ENCODE measurements around the gene UBE2D4. TPM values are rescaled to one million over a fixed set of nuclear protein-coding genes. Genes with fewer than 3 reads are reported as not detected.

UBE2D4 gene
- total and polyA plus RNA-seq, 9 of the 15 experiments (the other 6 are each of a cell fraction or from before 2014, with no cell fraction given) = 3.3 to 16.2 (median 7.5) TPM

GRCh38 chr7:43925984-43926797 lies at the start of gene UBE2D4 (continued):
- TF ChIP-seq JUND (IDR thresholded peaks at IDR 0.05; ENCODE audit: borderline replicate concordance, low read depth, low read length) (peak; percentile 48; the same call in 1 of the 2 replicates), JUND (tag; IDR thresholded peaks at IDR 0.05; ENCODE audit: borderline replicate concordance, low read depth, low read length) (peak; percentile 43; the same call in 1 of the 3 replicates), NFATC3 (IDR thresholded peaks at IDR 0.05) (no peak), RAD21 (CRISPR knock-in tag; conservative IDR thresholded peaks at IDR 0.05 in 1 of 2, IDR thresholded peaks at IDR 0.05 in 1 of 2) (peak in 1 of 2 experiments; percentile 7; a peak in 1 of 4 replicates), PML (IDR thresholded peaks at IDR 0.05; ENCODE audit: low read length) (peak; percentile 78; the same call in 1 of the 2 replicates), MBD2 (IDR thresholded peaks at IDR 0.05; ENCODE audit: borderline replicate concordance, low read depth) (no peak), ZKSCAN3 (CRISPR knock-in tag; IDR thresholded peaks at IDR 0.05) (no peak), HDAC3 (IDR thresholded peaks at IDR 0.05; ENCODE audit: borderline replicate concordance, partially characterized antibody) (no peak), MED1 (CRISPR knock-in tag; IDR thresholded peaks at IDR 0.05; ENCODE audit: borderline replicate concordance) (no peak), CXXC5 (CRISPR knock-in tag; IDR thresholded peaks at IDR 0.05) (peak; percentile 96), NRF1 (conservative IDR thresholded peaks at IDR 0.05 in 1 of 2, IDR thresholded peaks at IDR 0.05 in 1 of 2) (peak; percentile 94 to 95), FOXA3 (CRISPR knock-in tag; conservative IDR thresholded peaks at IDR 0.05 in 1 of 2, IDR thresholded peaks at IDR 0.05 in 1 of 2) (peak in 1 of 2 experiments; percentile 78; a peak in 1 of 4 replicates), SFPQ (IDR thresholded peaks at IDR 0.05; ENCODE audit: low read depth, low read length) (no peak), NBN (IDR thresholded peaks at IDR 0.05; ENCODE audit: low read depth) (0 out of 2 replicates have a peak, but pooled peaks have one; percentile 71), CCNT2 (IDR thresholded peaks at IDR 0.05; ENCODE audit: borderline replicate concordance, extremely low read depth, insufficient read length, low read depth, low read length) (peak; percentile 88), KLF10 (CRISPR knock-in tag; IDR thresholded peaks at IDR 0.05) (no peak), ETV5 (CRISPR knock-in tag; IDR thresholded peaks at IDR 0.05; ENCODE audit: low read depth) (peak; percentile 26), TAL1 (IDR thresholded peaks at IDR 0.05) (no peak), PRPF4 (IDR thresholded peaks at IDR 0.05; ENCODE audit: insufficient read depth, low read depth, low read length, poor library complexity, severe bottlenecking) (peak; percentile 40)
- TF ChIP-seq, protein P1, sequence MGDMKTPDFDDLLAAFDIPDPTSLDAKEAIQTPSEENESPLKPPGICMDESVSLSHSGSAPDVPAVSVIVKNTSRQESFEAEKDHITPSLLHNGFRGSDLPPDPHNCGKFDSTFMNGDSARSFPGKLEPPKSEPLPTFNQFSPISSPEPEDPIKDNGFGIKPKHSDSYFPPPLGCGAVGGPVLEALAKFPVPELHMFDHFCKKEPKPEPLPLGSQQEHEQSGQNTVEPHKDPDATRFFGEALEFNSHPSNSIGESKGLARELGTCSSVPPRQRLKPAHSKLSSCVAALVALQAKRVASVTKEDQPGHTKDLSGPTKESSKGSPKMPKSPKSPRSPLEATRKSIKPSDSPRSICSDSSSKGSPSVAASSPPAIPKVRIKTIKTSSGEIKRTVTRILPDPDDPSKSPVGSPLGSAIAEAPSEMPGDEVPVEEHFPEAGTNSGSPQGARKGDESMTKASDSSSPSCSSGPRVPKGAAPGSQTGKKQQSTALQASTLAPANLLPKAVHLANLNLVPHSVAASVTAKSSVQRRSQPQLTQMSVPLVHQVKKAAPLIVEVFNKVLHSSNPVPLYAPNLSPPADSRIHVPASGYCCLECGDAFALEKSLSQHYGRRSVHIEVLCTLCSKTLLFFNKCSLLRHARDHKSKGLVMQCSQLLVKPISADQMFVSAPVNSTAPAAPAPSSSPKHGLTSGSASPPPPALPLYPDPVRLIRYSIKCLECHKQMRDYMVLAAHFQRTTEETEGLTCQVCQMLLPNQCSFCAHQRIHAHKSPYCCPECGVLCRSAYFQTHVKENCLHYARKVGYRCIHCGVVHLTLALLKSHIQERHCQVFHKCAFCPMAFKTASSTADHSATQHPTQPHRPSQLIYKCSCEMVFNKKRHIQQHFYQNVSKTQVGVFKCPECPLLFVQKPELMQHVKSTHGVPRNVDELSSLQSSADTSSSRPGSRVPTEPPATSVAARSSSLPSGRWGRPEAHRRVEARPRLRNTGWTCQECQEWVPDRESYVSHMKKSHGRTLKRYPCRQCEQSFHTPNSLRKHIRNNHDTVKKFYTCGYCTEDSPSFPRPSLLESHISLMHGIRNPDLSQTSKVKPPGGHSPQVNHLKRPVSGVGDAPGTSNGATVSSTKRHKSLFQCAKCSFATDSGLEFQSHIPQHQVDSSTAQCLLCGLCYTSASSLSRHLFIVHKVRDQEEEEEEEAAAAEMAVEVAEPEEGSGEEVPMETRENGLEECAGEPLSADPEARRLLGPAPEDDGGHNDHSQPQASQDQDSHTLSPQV (IDR thresholded peaks at IDR 0.05) = peak; percentile 97
